Stimulated activated CD4-positive, alpha-beta T cell treated with anti-CD3 and anti-CD28 coated beads, Interleukin-15, amount 100 ng/mL, for 48 hours (primary cell): ENCODE data around the gene VTI1B.
"Not testable (repeated sequence)": the region's sequence is repeated elsewhere in the genome, so short reads cannot be mapped to it uniquely, and the experiment has no call there.

Source experiments
- DNase-seq, 2 donors: peaks; one replicate each; pipeline ENCODE4 v3.0.0-alpha.2; 2020; ENCODE audit warnings: low read depth in 2 of 2

VTI1B gene

GRCh38 chr14:67630186-67630585, 44.2 kb downstream of the VTI1B start:
- DNase-seq = no peak

- no peak for DNase-seq
These were observed 46.9 kb downstream of the VTI1B start for GRCh38 chr14:67627519-67627918.

GRCh38 chr14:67626131-67626530, 48.3 kb downstream of the VTI1B start:
- DNase-seq = not testable (repeated sequence)

- DNase-seq = no peak
These were observed 51.3 kb downstream of the VTI1B start for GRCh38 chr14:67623114-67623513.

- no peak for DNase-seq
These were observed 51.8 kb downstream of the VTI1B start for GRCh38 chr14:67622675-67623074.

GRCh38 chr14:67620217-67620785, 54.1 kb downstream of the VTI1B start:
- no peak for DNase-seq

- DNase-seq = peak; percentile 93 to 98
These were observed 54.8 kb downstream of the VTI1B start, which contains the start of gene ARG2 for GRCh38 chr14:67619446-67620216. ARG2 (plus strand) TSS chr14:67619920; CDS start chr14:67619978, 58 bp downstream.

GRCh38 chr14:67618617-67619063, 55.8 kb downstream of the VTI1B start:
- no peak for DNase-seq

- no peak for DNase-seq
These were observed 63.9 kb downstream of the VTI1B start for GRCh38 chr14:67610491-67610890.

GRCh38 chr14:67609642-67610310, 64.7 kb downstream of the VTI1B start:
- no peak for DNase-seq

- DNase-seq = no peak
These were observed 66.8 kb downstream of the VTI1B start for GRCh38 chr14:67607646-67608045.

- DNase-seq = no peak
These were observed 71.4 kb downstream of the VTI1B start for GRCh38 chr14:67602995-67603545.

GRCh38 chr14:67602076-67602475, 72.4 kb downstream of the VTI1B start:
- DNase-seq = no peak

GRCh38 chr14:67600562-67600974, 73.9 kb downstream of the VTI1B start:
- DNase-seq = not testable (repeated sequence)

- peak; percentile 85 to 92 for DNase-seq
These were observed 74.5 kb downstream of the VTI1B start, which contains the start of gene PIGH for GRCh38 chr14:67599698-67600561. PIGH (minus strand) TSS chr14:67600268; CDS start chr14:67600203, 65 bp downstream.
